Keratinocyte (primary cell): ENCODE data around the gene RELCH. TPM values are rescaled to one million over a fixed set of nuclear protein-coding genes. Genes with fewer than 3 reads are reported as not detected.

Source experiments
- DNase-seq: peaks from one replicate; pipeline ENCODE4 v3.0.0-alpha.2; 2011; ENCODE audit warnings: low read depth, missing footprints, low spot score
- FAIRE-seq: peaks from 2 replicates; lab custom pipeline; 2011; peaks lifted over from hg19 to GRCh38; lab: Jason Lieb, UNC
- H2AFZ ChIP-seq: 2 replicates; pipeline ENCODE4 v1.6.0; 2012; ENCODE audit warnings: low read length, control low read depth, inconsistent platforms; ENCODE audit not compliant: control insufficient read depth
- H3K27ac ChIP-seq: 2 replicates; pipeline ENCODE4 v1.5.1; 2011; ENCODE audit warnings: low read length; ENCODE audit not compliant: control insufficient read depth, insufficient read depth
- H3K27me3 ChIP-seq: 3 replicates; pipeline ENCODE4 v1.6.0; 2011; ENCODE audit warnings: low read length; ENCODE audit not compliant: control insufficient read depth, insufficient read depth; ENCODE audit errors: extremely low read depth
- H3K36me3 ChIP-seq, 2 experiments: 2 replicates in 1 of 2; 3 replicates in 1 of 2; pipeline ENCODE4 v1.5.1; 2011; ENCODE audit warnings: low read length in 2 of 2, mild to moderate bottlenecking in 1 of 2; ENCODE audit not compliant: control insufficient read depth in 2 of 2, insufficient read depth in 2 of 2; ENCODE audit errors: extremely low read depth in 1 of 2
- H3K4me1 ChIP-seq: 3 replicates; pipeline ENCODE4 v1.5.1; 2011; ENCODE audit warnings: low read length; ENCODE audit not compliant: control insufficient read depth, insufficient read depth; ENCODE audit errors: extremely low read depth
- H3K4me2 ChIP-seq: 3 replicates; pipeline ENCODE4 v1.6.0; 2011; ENCODE audit warnings: low read depth, low read length; ENCODE audit not compliant: control insufficient read depth, insufficient read depth; ENCODE audit errors: extremely low read depth
- H3K4me3 ChIP-seq, 3 experiments: fragments of 200-600 bp in 1 of 3; sonication (generic) in 1 of 3; 2 replicates in 2 of 3; 3 replicates in 1 of 3; pipeline ENCODE4 v1.5.1; 2011 to 2016; ENCODE audit warnings: low read length in 3 of 3, mild to moderate bottlenecking in 3 of 3, control low read depth in 2 of 3, inconsistent platforms in 1 of 3, low read depth in 1 of 3, mixed read lengths in 1 of 3, mixed run types in 1 of 3, moderate library complexity in 1 of 3; ENCODE audit not compliant: control insufficient read depth in 2 of 3, insufficient read depth in 2 of 3; ENCODE audit errors: extremely low read depth in 1 of 3
- H3K79me2 ChIP-seq: 2 replicates; pipeline ENCODE4 v1.6.0; 2012; ENCODE audit warnings: low read length; ENCODE audit not compliant: control insufficient read depth, insufficient read depth
- H3K9ac ChIP-seq: 3 replicates; pipeline ENCODE4 v1.6.0; 2011; ENCODE audit warnings: low read length; ENCODE audit not compliant: control insufficient read depth, insufficient read depth; ENCODE audit errors: extremely low read depth
- H3K9me1 ChIP-seq: 3 replicates; pipeline ENCODE4 v1.6.0; 2011; ENCODE audit warnings: low read length; ENCODE audit not compliant: control insufficient read depth, insufficient read depth; ENCODE audit errors: extremely low read depth
- H3K9me3 ChIP-seq: 2 replicates; pipeline ENCODE4 v1.5.1; 2012; ENCODE audit warnings: low read depth, low read length; ENCODE audit not compliant: control insufficient read depth
- H4K20me1 ChIP-seq: 3 replicates; pipeline ENCODE4 v1.6.0; 2011; ENCODE audit warnings: low read length; ENCODE audit not compliant: control insufficient read depth, insufficient read depth; ENCODE audit errors: extremely low read depth
- EZH2 ChIP-seq: IDR thresholded peaks from one replicate; pipeline ENCODE4 v1.6.1; 2012; ENCODE audit warnings: inconsistent platforms, mild to moderate bottlenecking, low read length, moderate library complexity
- dilution Hi-C: fragments of 300-500 bp; cut with MboI; formaldehyde crosslinking; loops from one replicate; pipeline ENCODE4 v1.7.0; 2020; ENCODE audit warnings: low sequenced_read_pairs; ENCODE audit not compliant: extremely low pct_ligation_motif_present
- polyA plus RNA-seq, 5 experiments: library from polyadenylated mRNA; depleted of rRNA in 3 of 5; stranded (reverse) in 3 of 5; stranded (forward) in 1 of 5; unstranded in 1 of 5; fragments of >200 nt; gene quantifications; 1 replicate in 1 of 5; 2 replicates in 3 of 5; 3 replicates in 1 of 5; pipeline versions ENCODE4 v1.2.1 to v1.2.3, GENCODE V29; 2011 to 2012; ENCODE audit warnings: missing spikeins in 2 of 5, low read depth in 1 of 5, low replicate concordance in 1 of 5
- TF ChIP-seq, protein P1 (sequence below), 3 experiments: IDR thresholded peaks in 1 of 3; conservative IDR thresholded peaks in 1 of 3; optimal IDR thresholded peaks in 1 of 3; 2 replicates in 2 of 3; 3 replicates in 1 of 3; pipeline versions ENCODE3 to v1.5.1; 2011; ENCODE audit warnings: low read length in 3 of 3, mild to moderate bottlenecking in 3 of 3, moderate library complexity in 2 of 3, control low read depth in 1 of 3, inconsistent platforms in 1 of 3; ENCODE audit not compliant: insufficient read depth in 2 of 3; ENCODE audit errors: extremely low read depth in 1 of 3

RELCH gene
- polyA plus RNA-seq, 1 donor (not counting 4 experiments of a cell fraction or from before 2014, with no cell fraction given) = 21.8 TPM

DNA sequence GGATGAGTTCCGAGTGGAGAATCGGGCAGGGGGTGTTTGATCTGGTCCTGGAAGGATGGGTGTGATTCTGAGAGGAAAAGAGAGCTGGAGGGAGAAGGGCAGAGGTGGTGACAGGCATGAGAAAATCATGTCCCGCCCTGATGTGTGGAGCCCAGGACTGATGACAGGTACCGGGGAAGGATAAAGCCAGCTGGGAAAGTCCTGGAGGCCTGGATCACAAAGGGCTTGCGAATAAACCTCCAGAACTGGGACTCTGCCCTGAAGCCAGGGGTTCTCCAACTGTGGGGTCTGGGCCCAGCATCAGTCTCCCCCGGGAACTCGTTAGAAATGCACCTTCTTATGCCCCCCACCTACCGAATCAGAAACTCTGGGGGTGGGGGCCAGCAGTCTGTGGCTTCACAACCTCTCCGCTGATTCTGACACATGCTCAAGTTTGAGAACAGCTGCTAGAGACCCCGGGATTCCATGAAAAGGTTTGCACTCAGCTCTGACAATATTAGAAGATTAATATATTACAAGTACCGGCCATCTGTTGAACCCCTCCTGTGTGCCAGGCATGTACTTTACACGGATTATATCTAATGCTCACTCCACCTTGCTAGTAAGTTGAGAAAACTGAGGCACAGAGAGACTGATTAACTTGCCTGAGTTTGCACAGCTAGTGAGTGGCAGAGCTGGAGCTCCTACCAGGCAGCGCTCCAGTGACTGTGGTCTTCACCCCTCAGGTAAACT is 146.1 kb downstream of the RELCH start:
- Histone ChIP-seq H3K4me2 (no peak overlapping the region), H3K9me3 (no peaks in the 10 kb centered on the region), H3K27me3 (no peaks in the 10 kb centered on the region), H3K27ac (no peak overlapping the region), H3K9ac (no peak overlapping the region), H2AFZ (no peak overlapping the region), H3K9me1 (no peaks in the 10 kb centered on the region), H3K4me1 (peaks cover 6% of the 10 kb centered on the region), H3K79me2 (no peaks in the 10 kb centered on the region), H4K20me1 (no peaks in the 10 kb centered on the region), H3K4me3 (no peak overlapping the region), H3K36me3 (no peaks in the 10 kb centered on the region)
- DNase-seq (no peak), FAIRE-seq (no peak)
- TF ChIP-seq, protein P1, sequence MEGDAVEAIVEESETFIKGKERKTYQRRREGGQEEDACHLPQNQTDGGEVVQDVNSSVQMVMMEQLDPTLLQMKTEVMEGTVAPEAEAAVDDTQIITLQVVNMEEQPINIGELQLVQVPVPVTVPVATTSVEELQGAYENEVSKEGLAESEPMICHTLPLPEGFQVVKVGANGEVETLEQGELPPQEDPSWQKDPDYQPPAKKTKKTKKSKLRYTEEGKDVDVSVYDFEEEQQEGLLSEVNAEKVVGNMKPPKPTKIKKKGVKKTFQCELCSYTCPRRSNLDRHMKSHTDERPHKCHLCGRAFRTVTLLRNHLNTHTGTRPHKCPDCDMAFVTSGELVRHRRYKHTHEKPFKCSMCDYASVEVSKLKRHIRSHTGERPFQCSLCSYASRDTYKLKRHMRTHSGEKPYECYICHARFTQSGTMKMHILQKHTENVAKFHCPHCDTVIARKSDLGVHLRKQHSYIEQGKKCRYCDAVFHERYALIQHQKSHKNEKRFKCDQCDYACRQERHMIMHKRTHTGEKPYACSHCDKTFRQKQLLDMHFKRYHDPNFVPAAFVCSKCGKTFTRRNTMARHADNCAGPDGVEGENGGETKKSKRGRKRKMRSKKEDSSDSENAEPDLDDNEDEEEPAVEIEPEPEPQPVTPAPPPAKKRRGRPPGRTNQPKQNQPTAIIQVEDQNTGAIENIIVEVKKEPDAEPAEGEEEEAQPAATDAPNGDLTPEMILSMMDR (optimal IDR thresholded peaks at IDR 0.05 in 1 of 3, IDR thresholded peaks at IDR 0.05 in 1 of 3, conservative IDR thresholded peaks at IDR 0.05 in 1 of 3; ENCODE audit: extremely low read depth in 1 of 3, insufficient read depth in 2 of 3, low read length in 3 of 3) = no peak
- no peak for TF ChIP-seq EZH2
- dilution Hi-C loops = no loop called here

DNA sequence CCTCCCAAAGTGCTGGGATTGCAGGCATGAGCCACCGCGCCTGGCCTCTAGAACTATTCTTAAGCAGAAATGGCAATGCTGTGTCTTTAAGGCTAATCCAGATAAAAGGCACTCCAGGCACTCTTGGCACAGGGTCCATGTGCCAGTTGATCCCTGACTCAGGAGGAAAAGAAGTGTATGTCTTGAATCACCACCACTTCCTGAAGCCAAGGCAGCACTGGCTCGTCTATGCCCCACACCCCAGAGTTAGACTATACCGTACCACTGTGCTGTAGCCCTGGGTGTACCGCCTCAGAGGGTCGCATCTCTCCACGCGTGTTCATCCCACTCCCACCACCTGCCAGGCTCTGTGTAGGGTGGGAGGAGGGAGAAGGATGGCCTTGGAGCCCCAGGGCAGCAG is 147.1 kb downstream of the RELCH start:
- dilution Hi-C loops = no loop called here
- Histone ChIP-seq H4K20me1 (no peaks in the 10 kb centered on the region), H3K4me2 (peak overlapping the region; percentile 16), H3K4me3 (no peak overlapping the region), H3K36me3 (no peaks in the 10 kb centered on the region), H3K9me1 (no peaks in the 10 kb centered on the region), H3K4me1 (peaks cover 8% of the 10 kb centered on the region), H2AFZ (peak overlapping the region; percentile 30), H3K27me3 (no peaks in the 10 kb centered on the region), H3K9me3 (no peaks in the 10 kb centered on the region), H3K79me2 (no peaks in the 10 kb centered on the region), H3K9ac (no peak overlapping the region), H3K27ac (no peak overlapping the region)
- no peak for TF ChIP-seq EZH2
- TF ChIP-seq, protein P1 (optimal IDR thresholded peaks at IDR 0.05 in 1 of 3, IDR thresholded peaks at IDR 0.05 in 1 of 3, conservative IDR thresholded peaks at IDR 0.05 in 1 of 3; ENCODE audit: extremely low read depth in 1 of 3, insufficient read depth in 2 of 3, low read length in 3 of 3) = no peak
- peak; percentile 71 for FAIRE-seq
- no peak for DNase-seq
